HepG2 (cell line): Measurements from ENCODE around the gene NEK8. TPM values are rescaled to one million over a fixed set of nuclear protein-coding genes. Genes with fewer than 3 reads are reported as not detected.

Source experiments
- BORCS8-MEF2B ChIP-seq: sonication (generic); formaldehyde crosslinking; IDR thresholded peaks from 2 replicates; pipeline ENCODE4 v1.8.0; 2022; ENCODE audit warnings: mild to moderate bottlenecking, missing genetic modification reagents
- DPF2 ChIP-seq: sonication (generic); formaldehyde crosslinking; IDR thresholded peaks from 2 replicates; pipeline ENCODE4 v1.4.0; 2020; ENCODE audit warnings: mild to moderate bottlenecking, low read depth, missing genetic modification reagents, borderline replicate concordance
- ELF1 ChIP-seq: sonication (generic); formaldehyde crosslinking; IDR thresholded peaks from 2 replicates; pipeline ENCODE4 v1.4.0; 2020; ENCODE audit warnings: missing genetic modification reagents
- GABPA ChIP-seq, 2 experiments: IDR thresholded peaks; 2 replicates each; pipeline ENCODE4 v1.6.1; 2011 to 2016; ENCODE audit warnings: low read depth in 2 of 2, low read length in 1 of 2, missing biosample characterization in 1 of 2, missing genetic modification characterization in 1 of 2
- MBD4 ChIP-seq: IDR thresholded peaks from 2 replicates; pipeline ENCODE4 v1.6.1; 2012; ENCODE audit warnings: low read length, inconsistent platforms, borderline replicate concordance
- MEIS1 ChIP-seq: sonication (generic); formaldehyde crosslinking; IDR thresholded peaks from 2 replicates; pipeline ENCODE4 v1.9.0; 2021; ENCODE audit warnings: mild to moderate bottlenecking, missing genetic modification reagents, moderate library complexity, borderline replicate concordance
- ZNF3 ChIP-seq: IDR thresholded peaks from 2 replicates; pipeline ENCODE4 v1.7.0; 2017; ENCODE audit warnings: inconsistent platforms
- ZNF407 ChIP-seq: sonication (generic); formaldehyde crosslinking; IDR thresholded peaks from one replicate; pipeline ENCODE4 v1.5.1; 2020; ENCODE audit warnings: mild to moderate bottlenecking, missing genetic modification reagents; ENCODE audit errors: not compliant biosample characterization
- ZNF557 ChIP-seq: sonication (generic); formaldehyde crosslinking; IDR thresholded peaks from 2 replicates; pipeline ENCODE4 v1.4.0; 2020; ENCODE audit warnings: missing genetic modification reagents
- ZNF598 ChIP-seq: sonication (generic); formaldehyde crosslinking; IDR thresholded peaks from 2 replicates; pipeline ENCODE4 v1.5.1; 2020; ENCODE audit warnings: mild to moderate bottlenecking, missing genetic modification reagents, borderline replicate concordance
- polyA plus RNA-seq, 8 experiments: library from polyadenylated mRNA; depleted of rRNA in 3 of 8; stranded (reverse) in 7 of 8; unstranded in 1 of 8; fragments of >200 nt; fragmentation: Illumina TruSeq in 4 of 8; extraction: Trizol in 4 of 8; gene quantifications; 2 replicates each; pipeline versions ENCODE4 v1.2.1 to v1.2.3, GENCODE V29; 2011 to 2016; ENCODE audit warnings: low read depth in 4 of 8, missing spikeins in 1 of 8, mixed read lengths in 1 of 8; ENCODE audit not compliant: insufficient read depth in 1 of 8
- total RNA-seq, 5 experiments: library from RNA; depleted of rRNA; stranded (reverse); fragments of >200 nt; fragmentation: Illumina TruSeq; extraction: Trizol; gene quantifications; 2 replicates each; pipeline ENCODE4 v1.2.3, GENCODE V29; 2016; ENCODE audit warnings: low read depth in 1 of 5
- TF ChIP-seq, protein P1 (sequence below): sonication (generic); formaldehyde crosslinking; IDR thresholded peaks from 2 replicates; pipeline ENCODE4 v1.4.0; 2020; ENCODE audit warnings: missing genetic modification reagents, borderline replicate concordance
- TF ChIP-seq, protein P2 (sequence below): sonication (generic); IDR thresholded peaks from 2 replicates; pipeline ENCODE4 v1.6.1; 2016; ENCODE audit warnings: low read depth, borderline replicate concordance

The NEK8 gene
- total and polyA plus RNA-seq, 2 of the 13 experiments (the other 11 are each of a cell fraction or from before 2014, with no cell fraction given): 5.8 to 13.5 TPM

- TF ChIP-seq ZNF598 (CRISPR knock-in tag) (no peak; the same call in 1 of the 2 replicates), ZNF407 (CRISPR knock-in tag) (no peak), BORCS8-MEF2B (no peak), GABPA (IDR thresholded peaks at IDR 0.05; ENCODE audit: low read depth, low read length) (no peak), GABPA (CRISPR knock-in tag; IDR thresholded peaks at IDR 0.05; ENCODE audit: low read depth) (peak; percentile 21; the same call in 1 of the 2 replicates), ZNF3 (CRISPR knock-in tag) (no peak), ZNF557 (CRISPR knock-in tag) (no peak), MBD4 (no peak), MEIS1 (CRISPR knock-in tag) (peak; percentile 48; the same call in 1 of the 2 replicates), DPF2 (CRISPR knock-in tag) (no peak), ELF1 (CRISPR knock-in tag) (peak; percentile 31; the same call in 1 of the 2 replicates)
- TF ChIP-seq, protein P1, sequence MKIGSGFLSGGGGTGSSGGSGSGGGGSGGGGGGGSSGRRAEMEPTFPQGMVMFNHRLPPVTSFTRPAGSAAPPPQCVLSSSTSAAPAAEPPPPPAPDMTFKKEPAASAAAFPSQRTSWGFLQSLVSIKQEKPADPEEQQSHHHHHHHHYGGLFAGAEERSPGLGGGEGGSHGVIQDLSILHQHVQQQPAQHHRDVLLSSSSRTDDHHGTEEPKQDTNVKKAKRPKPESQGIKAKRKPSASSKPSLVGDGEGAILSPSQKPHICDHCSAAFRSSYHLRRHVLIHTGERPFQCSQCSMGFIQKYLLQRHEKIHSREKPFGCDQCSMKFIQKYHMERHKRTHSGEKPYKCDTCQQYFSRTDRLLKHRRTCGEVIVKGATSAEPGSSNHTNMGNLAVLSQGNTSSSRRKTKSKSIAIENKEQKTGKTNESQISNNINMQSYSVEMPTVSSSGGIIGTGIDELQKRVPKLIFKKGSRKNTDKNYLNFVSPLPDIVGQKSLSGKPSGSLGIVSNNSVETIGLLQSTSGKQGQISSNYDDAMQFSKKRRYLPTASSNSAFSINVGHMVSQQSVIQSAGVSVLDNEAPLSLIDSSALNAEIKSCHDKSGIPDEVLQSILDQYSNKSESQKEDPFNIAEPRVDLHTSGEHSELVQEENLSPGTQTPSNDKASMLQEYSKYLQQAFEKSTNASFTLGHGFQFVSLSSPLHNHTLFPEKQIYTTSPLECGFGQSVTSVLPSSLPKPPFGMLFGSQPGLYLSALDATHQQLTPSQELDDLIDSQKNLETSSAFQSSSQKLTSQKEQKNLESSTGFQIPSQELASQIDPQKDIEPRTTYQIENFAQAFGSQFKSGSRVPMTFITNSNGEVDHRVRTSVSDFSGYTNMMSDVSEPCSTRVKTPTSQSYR (CRISPR knock-in tag): peak; percentile 94
- TF ChIP-seq, protein P2, sequence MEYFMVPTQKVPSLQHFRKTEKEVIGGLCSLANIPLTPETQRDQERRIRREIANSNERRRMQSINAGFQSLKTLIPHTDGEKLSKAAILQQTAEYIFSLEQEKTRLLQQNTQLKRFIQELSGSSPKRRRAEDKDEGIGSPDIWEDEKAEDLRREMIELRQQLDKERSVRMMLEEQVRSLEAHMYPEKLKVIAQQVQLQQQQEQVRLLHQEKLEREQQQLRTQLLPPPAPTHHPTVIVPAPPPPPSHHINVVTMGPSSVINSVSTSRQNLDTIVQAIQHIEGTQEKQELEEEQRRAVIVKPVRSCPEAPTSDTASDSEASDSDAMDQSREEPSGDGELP: peak; percentile 97
Measured at GRCh38 chr17:28744972-28745785, 16.6 kb downstream of the NEK8 start (continued).
